SU-DHL-6 (cell line): Measurements from ENCODE around the gene F2RL1.
"Not testable (repeated sequence)": the region's sequence is repeated elsewhere in the genome, so short reads cannot be mapped to it uniquely, and the experiment has no call there.

Source experiments
- H2AFZ ChIP-seq: fragments of 200-600 bp; sonication (generic); 2 replicates; pipeline ENCODE4 v1.6.1; 2014; ENCODE audit warnings: low read depth, mild to moderate bottlenecking, moderate library complexity, mixed read lengths, antibody characterized with exemption, low read length; ENCODE audit not compliant: severe bottlenecking
- H3F3A ChIP-seq: fragments of 200-600 bp; shearing (Covaris generic); 2 replicates; pipeline ENCODE4 v1.6.0; 2016; ENCODE audit warnings: antibody characterized with exemption, mild to moderate bottlenecking; ENCODE audit not compliant: insufficient read depth
- H3K27ac ChIP-seq: fragments of 200-600 bp; sonication (generic); 2 replicates; pipeline ENCODE4 v1.5.1; 2016; ENCODE audit warnings: low read depth, mild to moderate bottlenecking, low read length, moderate library complexity, mixed read lengths
- H3K27me3 ChIP-seq: fragments of 200-600 bp; sonication (generic), shearing (Covaris generic); 2 replicates; pipeline ENCODE4 v1.6.0; 2014; ENCODE audit warnings: mild to moderate bottlenecking, low read length
- H3K36me3 ChIP-seq: fragments of 200-600 bp; sonication (generic); 2 replicates; pipeline ENCODE4 v1.6.1; 2014; ENCODE audit warnings: mild to moderate bottlenecking, low read length, mixed read lengths
- H3K4me2 ChIP-seq: fragments of 300-600, 200-600 bp; shearing (Covaris generic), sonication (generic); 2 replicates; pipeline ENCODE4 v1.6.0; 2014; ENCODE audit warnings: low read length, low read depth, mild to moderate bottlenecking; ENCODE audit not compliant: poor library complexity, severe bottlenecking
- H3K4me3 ChIP-seq: fragments of 200-600 bp; sonication (generic); 2 replicates; pipeline ENCODE4 v1.5.1; 2014; ENCODE audit warnings: antibody characterized with exemption, low read length, mild to moderate bottlenecking, mixed read lengths; ENCODE audit not compliant: insufficient read depth, poor library complexity, severe bottlenecking
- H3K79me2 ChIP-seq: fragments of 200-600 bp; sonication (generic); 2 replicates; pipeline ENCODE4 v1.6.1; 2014; ENCODE audit warnings: mild to moderate bottlenecking, low read length, moderate library complexity; ENCODE audit not compliant: insufficient read depth
- H3K9ac ChIP-seq: fragments of 200-600 bp; sonication (generic); 2 replicates; pipeline ENCODE4 v1.7.0; 2014; ENCODE audit warnings: mild to moderate bottlenecking, low read length
- H3K9me2 ChIP-seq: fragments of 200-600 bp; sonication (generic); replicated peaks from 2 replicates; pipeline ENCODE4 v1.6.1; 2014; ENCODE audit warnings: low read length; ENCODE audit not compliant: insufficient read depth
- H3K9me3 ChIP-seq: fragments of 200-600 bp; sonication (generic); 2 replicates; pipeline ENCODE4 v1.6.1; 2014; ENCODE audit warnings: low read length, mixed read lengths; ENCODE audit not compliant: insufficient read depth
- H4K20me1 ChIP-seq: fragments of 200-600 bp; sonication (generic); 2 replicates; pipeline ENCODE4 v1.6.1; 2014; ENCODE audit warnings: low read depth, mild to moderate bottlenecking, antibody characterized with exemption, low read length, moderate library complexity, mixed read lengths
- EZH2phosphoT487 ChIP-seq: fragments of 200-600 bp; sonication (generic), shearing (Covaris generic); conservative IDR thresholded peaks from 2 replicates; pipeline ENCODE4 v1.6.1; 2018; ENCODE audit warnings: mild to moderate bottlenecking, antibody characterized with exemption, low read length, moderate library complexity, mixed read lengths
- TF ChIP-seq, protein P1 (sequence below): fragments of 200-600 bp; sonication (generic); IDR thresholded peaks from one replicate; pipeline ENCODE4 v1.5.1; 2017; ENCODE audit warnings: antibody characterized with exemption, mild to moderate bottlenecking, low read length, moderate library complexity; ENCODE audit not compliant: insufficient read depth, poor library complexity, severe bottlenecking

F2RL1 gene, protein sequence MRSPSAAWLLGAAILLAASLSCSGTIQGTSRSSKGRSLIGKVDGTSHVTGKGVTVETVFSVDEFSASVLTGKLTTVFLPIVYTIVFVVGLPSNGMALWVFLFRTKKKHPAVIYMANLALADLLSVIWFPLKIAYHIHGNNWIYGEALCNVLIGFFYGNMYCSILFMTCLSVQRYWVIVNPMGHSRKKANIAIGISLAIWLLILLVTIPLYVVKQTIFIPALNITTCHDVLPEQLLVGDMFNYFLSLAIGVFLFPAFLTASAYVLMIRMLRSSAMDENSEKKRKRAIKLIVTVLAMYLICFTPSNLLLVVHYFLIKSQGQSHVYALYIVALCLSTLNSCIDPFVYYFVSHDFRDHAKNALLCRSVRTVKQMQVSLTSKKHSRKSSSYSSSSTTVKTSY

DNA sequence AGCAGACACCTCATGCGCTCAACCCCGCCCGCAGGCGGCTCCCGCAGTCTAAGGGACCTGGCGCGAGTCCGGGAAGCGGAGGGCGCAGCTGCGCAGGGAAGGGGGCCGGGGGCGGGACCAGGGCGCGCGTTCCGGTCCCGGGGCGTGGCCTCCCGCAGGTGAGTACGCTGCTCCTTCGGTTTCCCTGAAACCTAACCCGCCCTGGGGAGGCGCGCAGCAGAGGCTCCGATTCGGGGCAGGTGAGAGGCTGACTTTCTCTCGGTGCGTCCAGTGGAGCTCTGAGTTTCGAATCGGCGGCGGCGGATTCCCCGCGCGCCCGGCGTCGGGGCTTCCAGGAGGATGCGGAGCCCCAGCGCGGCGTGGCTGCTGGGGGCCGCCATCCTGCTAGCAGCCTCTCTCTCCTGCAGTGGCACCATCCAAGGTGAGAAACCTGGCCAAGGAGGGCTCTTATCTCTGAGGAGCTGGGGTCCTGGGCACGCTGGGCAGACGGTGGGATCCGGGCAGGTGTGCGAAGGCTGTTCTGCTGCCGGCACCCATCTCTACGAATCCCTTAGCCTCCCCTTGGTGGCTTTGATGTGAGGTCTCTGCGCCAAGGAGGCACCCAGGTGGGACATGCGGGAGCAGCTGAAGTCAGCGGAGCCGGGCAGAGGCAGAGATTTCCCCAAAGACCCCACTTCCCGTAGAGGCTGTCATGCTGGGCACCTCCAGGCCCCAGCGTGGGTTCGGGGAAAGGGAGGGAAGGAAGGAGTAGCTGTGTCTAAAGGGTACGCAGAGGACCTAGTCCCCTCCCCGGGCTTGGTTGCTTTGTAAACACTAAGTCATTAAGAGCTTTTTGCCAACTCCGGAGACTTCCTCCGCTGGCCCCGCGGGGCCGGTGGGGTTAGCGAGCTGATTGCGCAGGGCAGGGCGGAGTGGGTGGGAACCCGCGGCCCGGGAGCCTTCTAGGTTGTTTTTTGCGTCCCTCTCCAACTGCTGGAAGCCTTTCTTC, at the start of gene F2RL1:
F2RL1 (plus strand) TSS at position 187 of the 988 bp plus-strand sequence; CDS start at position 340, 153 bp downstream.
- H2AFZ ChIP-seq, result no peak within 1 kb of the TSS
- H3K27ac ChIP-seq, result no peak within 1 kb of the TSS
- no peaks in the 10 kb centered on the region for H3K27me3 ChIP-seq
- H3K9me3 ChIP-seq, result no peaks in the 10 kb centered on the region
- no peak for TF ChIP-seq EZH2phosphoT487
- TF ChIP-seq, protein P1, sequence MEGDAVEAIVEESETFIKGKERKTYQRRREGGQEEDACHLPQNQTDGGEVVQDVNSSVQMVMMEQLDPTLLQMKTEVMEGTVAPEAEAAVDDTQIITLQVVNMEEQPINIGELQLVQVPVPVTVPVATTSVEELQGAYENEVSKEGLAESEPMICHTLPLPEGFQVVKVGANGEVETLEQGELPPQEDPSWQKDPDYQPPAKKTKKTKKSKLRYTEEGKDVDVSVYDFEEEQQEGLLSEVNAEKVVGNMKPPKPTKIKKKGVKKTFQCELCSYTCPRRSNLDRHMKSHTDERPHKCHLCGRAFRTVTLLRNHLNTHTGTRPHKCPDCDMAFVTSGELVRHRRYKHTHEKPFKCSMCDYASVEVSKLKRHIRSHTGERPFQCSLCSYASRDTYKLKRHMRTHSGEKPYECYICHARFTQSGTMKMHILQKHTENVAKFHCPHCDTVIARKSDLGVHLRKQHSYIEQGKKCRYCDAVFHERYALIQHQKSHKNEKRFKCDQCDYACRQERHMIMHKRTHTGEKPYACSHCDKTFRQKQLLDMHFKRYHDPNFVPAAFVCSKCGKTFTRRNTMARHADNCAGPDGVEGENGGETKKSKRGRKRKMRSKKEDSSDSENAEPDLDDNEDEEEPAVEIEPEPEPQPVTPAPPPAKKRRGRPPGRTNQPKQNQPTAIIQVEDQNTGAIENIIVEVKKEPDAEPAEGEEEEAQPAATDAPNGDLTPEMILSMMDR, result no peak
- no peaks in the 10 kb centered on the region for H3K9me2 ChIP-seq
- no peak within 1 kb of the TSS for H3K4me3 ChIP-seq
- H4K20me1 ChIP-seq, result no peaks in the 10 kb centered on the region
- no peaks in the 10 kb centered on the region for H3K36me3 ChIP-seq
- H3K4me2 ChIP-seq, result no peak within 1 kb of the TSS
- no peak within 1 kb of the TSS for H3K9ac ChIP-seq
- H3K79me2 ChIP-seq, result no peaks in the 10 kb centered on the region
- H3F3A ChIP-seq, result no peaks in the 10 kb centered on the region

DNA sequence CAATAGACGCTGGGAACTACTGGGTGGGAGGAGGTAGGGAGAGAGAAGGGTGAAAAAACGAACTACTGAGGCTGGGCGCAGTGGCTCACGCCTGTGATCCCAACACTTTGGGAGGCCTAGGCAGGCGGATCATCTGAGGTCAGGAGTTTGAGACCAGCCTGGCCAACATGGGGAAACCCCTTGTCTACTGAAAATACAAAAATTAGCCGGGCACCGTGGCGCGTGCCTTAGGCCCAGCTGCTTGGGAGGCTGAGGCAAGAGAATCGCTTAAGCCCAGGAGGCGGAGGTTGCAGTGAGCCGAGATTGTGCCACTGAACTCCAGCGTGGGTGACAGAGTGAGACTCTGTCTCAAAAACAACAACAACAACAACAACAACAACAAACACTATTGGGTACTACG, 47.8 kb upstream of the F2RL1 start:
- not testable (repeated sequence) for H3F3A ChIP-seq, H4K20me1 ChIP-seq, H3K27ac ChIP-seq, H3K4me3 ChIP-seq, H3K4me2 ChIP-seq, H3K27me3 ChIP-seq, H3K36me3 ChIP-seq, H3K9me2 ChIP-seq, H3K9ac ChIP-seq, H2AFZ ChIP-seq, H3K9me3 ChIP-seq, H3K79me2 ChIP-seq

DNA sequence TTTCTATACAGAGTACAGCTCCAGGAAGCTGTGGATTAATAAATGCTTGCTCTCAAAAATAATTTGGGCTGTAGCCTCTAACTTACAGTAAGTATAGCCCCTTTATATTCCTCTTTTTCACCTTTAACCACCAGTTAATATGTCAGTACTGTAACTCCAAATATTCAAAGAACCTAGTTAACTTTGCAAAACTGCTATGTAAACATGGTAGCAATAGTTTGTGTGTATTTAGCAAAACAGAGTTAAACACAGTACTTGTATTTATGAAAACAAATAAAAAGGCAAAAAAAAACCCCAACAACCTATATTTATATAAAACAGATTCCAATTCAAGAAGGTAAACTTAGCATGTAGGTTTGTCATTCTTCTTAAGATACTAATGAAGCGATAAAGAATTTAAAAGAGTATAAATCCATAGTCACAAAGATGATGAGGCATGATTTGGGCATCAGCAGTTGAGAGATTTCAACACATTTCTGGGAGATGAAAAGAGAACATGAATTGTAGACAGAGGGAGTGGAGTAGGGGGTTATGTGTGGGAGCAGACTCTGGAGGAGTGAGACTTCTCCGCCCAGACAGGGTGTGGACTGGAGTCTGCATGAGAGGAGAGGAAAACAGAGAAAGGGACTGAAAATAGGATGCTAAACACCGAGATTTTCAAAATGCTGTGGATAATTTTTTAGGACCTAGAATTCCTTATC, 47.0 kb upstream of the F2RL1 start:
- no peak overlapping the region for H3K27ac ChIP-seq
- TF ChIP-seq EZH2phosphoT487, result no peak
- TF ChIP-seq, protein P1, result no peak

More for the DNA sequence above, 47.0 kb upstream of the F2RL1 start:
- Histone ChIP-seq H3K9ac (no peak overlapping the region), H3F3A (no peaks in the 10 kb centered on the region), H3K4me3 (no peak overlapping the region), H3K4me2 (no peak overlapping the region), H3K9me2 (no peaks in the 10 kb centered on the region), H3K9me3 (no peaks in the 10 kb centered on the region), H3K79me2 (no peaks in the 10 kb centered on the region), H3K36me3 (no peaks in the 10 kb centered on the region), H4K20me1 (no peaks in the 10 kb centered on the region), H2AFZ (no peak overlapping the region), H3K27me3 (no peaks in the 10 kb centered on the region)
